Caco-2 (cell line): ENCODE measurements around the gene CKLF. TPM values are rescaled to one million over a fixed set of nuclear protein-coding genes. Genes with fewer than 3 reads are reported as not detected.
"Not testable (repeated sequence)": the region's sequence is repeated elsewhere in the genome, so short reads cannot be mapped to it uniquely, and the experiment has no call there.

Source experiments
- BruUV-seq: library from RNA; stranded (reverse); fragments of 400-500 nt; replicated peaks from 2 replicates; lab custom pipeline; 2021; lab: Mats Ljungman, UMichigan
- CTCF ChIA-PET: fragments of 300-600 bp; sonication (Branson Sonifier 250); formaldehyde crosslinking; loops from one replicate; lab custom pipeline; 2022; ENCODE audit warnings: antibody characterized with exemption; lab: Charles Lee
- POLR2A ChIA-PET: fragments of 300-600 bp; sonication (Branson Sonifier 250); formaldehyde crosslinking; loops from one replicate; lab custom pipeline; 2022; ENCODE audit warnings: antibody characterized with exemption; lab: Charles Lee
- DNase-seq, 2 experiments: peaks; one replicate each; pipeline versions ENCODE4 v3.0.0 to v3.0.0-alpha.2; 2020 to 2022
- H3K27me3 ChIP-seq: replicated peaks from 2 replicates; pipeline ENCODE4 v1.6.0; 2011; ENCODE audit warnings: low read length; ENCODE audit not compliant: control insufficient read depth, insufficient read depth
- H3K36me3 ChIP-seq: 2 replicates; pipeline ENCODE4 v1.5.1; 2011; ENCODE audit warnings: low read length; ENCODE audit not compliant: control insufficient read depth, insufficient read depth
- H3K4me1 ChIP-seq: fragments of 250-450 bp; sonication (Bioruptor Pico); 2 replicates; pipeline ENCODE4 v1.5.1; 2020; ENCODE audit warnings: mild to moderate bottlenecking
- H3K4me3 ChIP-seq: 2 replicates; pipeline ENCODE4 v1.5.1; 2011; ENCODE audit warnings: low read depth, mild to moderate bottlenecking, control low read depth, low read length
- H3K9me3 ChIP-seq: fragments of 250-450 bp; sonication (Bioruptor Pico); 2 replicates; pipeline ENCODE4 v1.5.1; 2020; ENCODE audit warnings: mild to moderate bottlenecking, moderate library complexity
- H3K27ac Mint-ChIP-seq: one replicate; pipeline ENCODE4 v1.8.0; 2022; ENCODE audit warnings: mixed read lengths; ENCODE audit not compliant: unreplicated experiment
- H3K27me3 Mint-ChIP-seq: one replicate; pipeline ENCODE4 v1.8.0; 2022; ENCODE audit warnings: mixed read lengths; ENCODE audit not compliant: insufficient read depth, unreplicated experiment
- H3K36me3 Mint-ChIP-seq: one replicate; pipeline ENCODE4 v1.8.0; 2022; ENCODE audit warnings: mild to moderate bottlenecking, mixed read lengths; ENCODE audit not compliant: insufficient read depth, unreplicated experiment
- H3K4me1 Mint-ChIP-seq: one replicate; pipeline ENCODE4 v1.8.0; 2022; ENCODE audit warnings: low read depth, mixed read lengths; ENCODE audit not compliant: unreplicated experiment
- H3K4me3 Mint-ChIP-seq: one replicate; pipeline ENCODE4 v1.8.0; 2022; ENCODE audit warnings: mild to moderate bottlenecking, moderate library complexity, mixed read lengths; ENCODE audit not compliant: unreplicated experiment
- H3K9me3 Mint-ChIP-seq: one replicate; pipeline ENCODE4 v1.8.0; 2022; ENCODE audit warnings: mixed read lengths; ENCODE audit not compliant: unreplicated experiment
- intact Hi-C: fragments of 100-400 bp; cut with micrococcal nuclease; formaldehyde crosslinking; loops from one replicate; pipeline ENCODE4 v1.10.0; 2022; ENCODE audit not compliant: unreplicated experiment
- total RNA-seq: library from RNA; stranded (reverse); gene quantifications from 2 replicates; pipeline ENCODE4 v1.2.3, GENCODE V29; 2022
- TF ChIP-seq, protein P1 (sequence below), 2 experiments: fragments of 200-600 bp in 1 of 2; IDR thresholded peaks; 1 replicate in 1 of 2; 2 replicates in 1 of 2; pipeline versions ENCODE4 v1.5.1 to v1.8.0; 2011 to 2022; ENCODE audit warnings: antibody characterized with exemption in 1 of 2, control low read depth in 1 of 2, inconsistent platforms in 1 of 2, low read depth in 1 of 2, low read length in 1 of 2, mild to moderate bottlenecking in 1 of 2, moderate library complexity in 1 of 2; ENCODE audit not compliant: insufficient read depth in 1 of 2, severe bottlenecking in 1 of 2, unreplicated experiment in 1 of 2

The CKLF gene
- total RNA-seq, 1 experiment from 2014 or later: 103 TPM

DNA sequence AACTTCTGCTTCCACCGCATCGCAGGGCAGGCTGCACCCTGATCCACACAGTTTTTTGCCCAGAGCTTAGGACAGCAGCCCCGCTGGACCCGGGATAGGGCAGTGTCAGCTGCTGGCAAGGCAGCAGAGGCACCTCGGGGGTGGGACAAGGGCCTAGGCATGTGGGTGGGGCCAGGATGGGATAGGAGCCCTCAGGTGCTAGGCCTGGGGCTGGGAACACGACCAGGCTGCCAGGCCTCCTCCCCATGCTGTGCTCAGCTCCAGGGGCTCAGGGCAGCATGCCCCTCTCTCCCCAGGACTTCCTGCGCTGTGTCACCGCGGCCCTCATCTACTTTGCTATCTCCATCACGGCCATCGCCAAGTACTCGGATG is 56.7 kb downstream of the CKLF start:
- ChIA-PET CTCF (interaction anchor here (0.6 to 2.3 kb wide), 36 partner anchors 9 to 272 kb away, joined by 3 to 24 read pairs (median 4); partner anchors contain the start of genes CKLF, CMTM2, DYNC1LI2 and PDP2), POLR2A (interaction anchor here (1.6 kb wide), 1 partner anchor 86 kb away, joined by 3 read pairs; no protein-coding TSS in a partner anchor)
- H3K9me3 ChIP-seq: no peaks in the 10 kb centered on the region
- peaks cover 24% of the 10 kb centered on the region for H3K4me1 ChIP-seq
- H3K27ac Mint-ChIP-seq: peak overlapping the region; percentile 54
- intact Hi-C loops: loop anchor here (2.0 to 5.0 kb wide), 4 partner anchors 42 to 202 kb away; partner anchors contain the start of gene DYNC1LI2
- H3K36me3 Mint-ChIP-seq: peaks cover 76% of the 10 kb centered on the region
- no peaks in the 10 kb centered on the region for H3K27me3 Mint-ChIP-seq
- DNase-seq: no peak
- H3K9me3 Mint-ChIP-seq: no peaks in the 10 kb centered on the region
- TF ChIP-seq, protein P1, sequence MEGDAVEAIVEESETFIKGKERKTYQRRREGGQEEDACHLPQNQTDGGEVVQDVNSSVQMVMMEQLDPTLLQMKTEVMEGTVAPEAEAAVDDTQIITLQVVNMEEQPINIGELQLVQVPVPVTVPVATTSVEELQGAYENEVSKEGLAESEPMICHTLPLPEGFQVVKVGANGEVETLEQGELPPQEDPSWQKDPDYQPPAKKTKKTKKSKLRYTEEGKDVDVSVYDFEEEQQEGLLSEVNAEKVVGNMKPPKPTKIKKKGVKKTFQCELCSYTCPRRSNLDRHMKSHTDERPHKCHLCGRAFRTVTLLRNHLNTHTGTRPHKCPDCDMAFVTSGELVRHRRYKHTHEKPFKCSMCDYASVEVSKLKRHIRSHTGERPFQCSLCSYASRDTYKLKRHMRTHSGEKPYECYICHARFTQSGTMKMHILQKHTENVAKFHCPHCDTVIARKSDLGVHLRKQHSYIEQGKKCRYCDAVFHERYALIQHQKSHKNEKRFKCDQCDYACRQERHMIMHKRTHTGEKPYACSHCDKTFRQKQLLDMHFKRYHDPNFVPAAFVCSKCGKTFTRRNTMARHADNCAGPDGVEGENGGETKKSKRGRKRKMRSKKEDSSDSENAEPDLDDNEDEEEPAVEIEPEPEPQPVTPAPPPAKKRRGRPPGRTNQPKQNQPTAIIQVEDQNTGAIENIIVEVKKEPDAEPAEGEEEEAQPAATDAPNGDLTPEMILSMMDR (IDR thresholded peaks at IDR 0.05; ENCODE audit: insufficient read depth in 1 of 2, low read depth in 1 of 2, low read length in 1 of 2, severe bottlenecking in 1 of 2, unreplicated experiment in 1 of 2): no peak
- H3K36me3 ChIP-seq: peaks cover 2% of the 10 kb centered on the region
- H3K27me3 ChIP-seq: no peaks in the 10 kb centered on the region
- H3K4me1 Mint-ChIP-seq: peaks cover 26% of the 10 kb centered on the region
- no peak overlapping the region for H3K4me3 ChIP-seq
- BruUV-seq: no TSS peak
- no peak overlapping the region for H3K4me3 Mint-ChIP-seq

DNA sequence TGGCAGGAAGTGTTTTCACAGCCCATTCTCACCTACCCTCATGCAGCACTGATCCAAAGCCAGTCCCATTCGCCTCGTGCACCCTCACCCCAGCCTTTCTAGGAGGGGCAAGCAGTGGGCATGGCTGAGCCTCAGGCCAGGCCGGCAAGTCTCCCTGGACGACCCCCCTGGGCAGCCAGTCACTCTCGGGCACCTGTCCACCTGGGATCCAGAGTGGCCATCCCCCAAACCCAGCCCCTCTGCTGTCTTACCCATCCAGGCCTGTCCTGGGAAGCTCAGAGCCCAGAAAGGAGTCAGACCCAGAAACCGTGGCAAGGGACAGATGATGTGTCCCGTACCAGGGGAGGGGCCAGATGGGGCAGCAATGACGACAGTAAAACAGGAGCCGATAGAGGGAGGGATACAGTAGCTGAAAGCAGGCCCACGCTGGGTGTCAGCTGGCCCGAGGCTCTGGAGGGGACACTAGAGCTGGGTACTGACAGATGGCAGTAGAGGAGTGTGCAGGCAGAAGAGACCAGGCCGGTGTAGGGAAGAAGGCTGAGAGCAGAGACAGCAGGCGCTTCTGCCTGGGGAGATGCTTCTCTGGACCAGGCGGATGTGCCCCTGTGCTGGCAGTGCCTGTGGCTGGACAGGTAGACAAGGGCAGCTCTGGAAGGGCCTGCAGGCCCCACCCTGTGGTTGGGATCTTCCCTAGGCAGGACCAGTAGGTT is 57.9 kb downstream of the CKLF start:
- peaks cover 26% of the 10 kb centered on the region for H3K4me1 Mint-ChIP-seq
- H3K27ac Mint-ChIP-seq: peak overlapping the region; percentile 64
- DNase-seq: no peak
- ChIA-PET CTCF (interaction anchor here (1.0 to 2.3 kb wide), 3 partner anchors 40 to 258 kb away, joined by 3 to 21 read pairs (median 4); no protein-coding TSS in a partner anchor), POLR2A (no interaction called here)
- TF ChIP-seq, protein P1 (IDR thresholded peaks at IDR 0.05; ENCODE audit: insufficient read depth in 1 of 2, low read depth in 1 of 2, low read length in 1 of 2, severe bottlenecking in 1 of 2, unreplicated experiment in 1 of 2): no peak
- H3K36me3 ChIP-seq: peaks cover 2% of the 10 kb centered on the region
- H3K4me1 ChIP-seq: peaks cover 24% of the 10 kb centered on the region
- no peaks in the 10 kb centered on the region for H3K9me3 ChIP-seq
- peaks cover 83% of the 10 kb centered on the region for H3K36me3 Mint-ChIP-seq
- no peaks in the 10 kb centered on the region for H3K27me3 ChIP-seq
- no peaks in the 10 kb centered on the region for H3K27me3 Mint-ChIP-seq
- H3K9me3 Mint-ChIP-seq: no peaks in the 10 kb centered on the region
- BruUV-seq: no TSS peak
- H3K4me3 Mint-ChIP-seq: no peak overlapping the region
- intact Hi-C loops: no loop called here
- H3K4me3 ChIP-seq: no peak overlapping the region

DNA sequence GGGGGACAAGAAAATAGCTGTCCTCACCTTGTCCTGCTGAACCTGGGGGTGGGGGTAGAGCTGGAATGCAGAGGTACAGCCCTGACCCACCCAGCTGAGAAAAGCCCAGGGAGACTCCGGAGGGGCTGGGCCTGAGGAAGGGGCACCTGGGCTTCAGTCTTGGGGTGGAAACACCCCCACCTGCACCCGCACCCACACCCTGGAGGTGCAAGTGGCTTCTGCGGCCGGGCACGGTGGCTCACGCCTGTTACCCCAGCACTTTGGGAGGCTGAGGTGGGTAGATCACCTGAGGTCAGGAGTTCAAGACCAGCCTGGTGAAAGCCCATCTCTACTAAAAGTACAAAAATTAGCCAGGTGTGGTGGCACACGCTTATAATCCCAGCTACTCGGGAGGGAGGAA is 59.5 kb downstream of the CKLF start:
- H3K36me3 ChIP-seq, H3K9me3 Mint-ChIP-seq, H3K9me3 ChIP-seq, H3K27me3 ChIP-seq, intact Hi-C loops, POLR2A ChIA-PET, BruUV-seq, H3K4me3 ChIP-seq, DNase-seq, CTCF ChIA-PET, H3K27me3 Mint-ChIP-seq, H3K27ac Mint-ChIP-seq, H3K4me3 Mint-ChIP-seq: not testable (repeated sequence)
- H3K4me1 ChIP-seq: peaks cover 13% of the 10 kb centered on the region
- peaks cover 17% of the 10 kb centered on the region for H3K4me1 Mint-ChIP-seq
- H3K36me3 Mint-ChIP-seq: peaks cover 87% of the 10 kb centered on the region
